Measurements from ENCODE around the gene PRR12.
A peak's percentile ranks its signal among the peaks of the same experiment; 100 is the strongest.

PRR12 gene

GRCh38 chr19:49651029-49651819 is 60.2 kb downstream of the PRR12 start:
- no peak for DNase-seq

DNA sequence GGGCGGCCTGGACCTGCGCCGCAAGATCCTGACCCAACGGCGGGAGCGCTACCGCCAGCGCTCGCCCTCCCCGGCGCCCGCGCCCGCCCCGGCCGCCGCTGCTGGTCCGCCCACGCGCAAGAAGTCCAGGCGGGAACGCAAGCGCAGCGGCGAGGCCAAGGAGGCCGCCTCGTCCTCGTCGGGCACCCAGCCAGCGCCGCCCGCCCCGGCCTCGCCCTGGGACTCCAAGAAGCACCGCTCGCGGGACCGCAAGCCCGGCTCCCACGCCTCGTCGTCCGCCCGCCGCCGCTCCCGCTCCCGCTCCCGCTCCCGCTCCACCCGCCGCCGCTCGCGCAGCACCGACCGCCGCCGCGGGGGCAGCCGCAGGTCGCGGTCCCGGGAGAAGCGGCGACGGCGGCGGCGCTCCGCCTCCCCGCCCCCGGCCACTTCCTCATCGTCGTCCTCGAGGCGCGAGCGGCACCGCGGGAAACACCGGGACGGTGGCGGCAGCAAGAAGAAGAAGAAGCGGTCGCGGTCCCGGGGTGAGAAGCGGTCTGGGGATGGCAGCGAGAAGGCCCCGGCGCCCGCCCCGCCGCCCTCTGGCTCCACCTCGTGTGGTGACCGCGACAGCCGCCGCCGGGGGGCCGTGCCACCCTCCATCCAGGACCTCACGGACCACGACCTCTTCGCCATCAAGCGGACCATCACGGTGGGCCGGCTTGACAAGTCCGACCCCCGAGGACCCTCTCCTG is 61.0 kb downstream of the PRR12 start:
- no peak for DNase-seq

DNA sequence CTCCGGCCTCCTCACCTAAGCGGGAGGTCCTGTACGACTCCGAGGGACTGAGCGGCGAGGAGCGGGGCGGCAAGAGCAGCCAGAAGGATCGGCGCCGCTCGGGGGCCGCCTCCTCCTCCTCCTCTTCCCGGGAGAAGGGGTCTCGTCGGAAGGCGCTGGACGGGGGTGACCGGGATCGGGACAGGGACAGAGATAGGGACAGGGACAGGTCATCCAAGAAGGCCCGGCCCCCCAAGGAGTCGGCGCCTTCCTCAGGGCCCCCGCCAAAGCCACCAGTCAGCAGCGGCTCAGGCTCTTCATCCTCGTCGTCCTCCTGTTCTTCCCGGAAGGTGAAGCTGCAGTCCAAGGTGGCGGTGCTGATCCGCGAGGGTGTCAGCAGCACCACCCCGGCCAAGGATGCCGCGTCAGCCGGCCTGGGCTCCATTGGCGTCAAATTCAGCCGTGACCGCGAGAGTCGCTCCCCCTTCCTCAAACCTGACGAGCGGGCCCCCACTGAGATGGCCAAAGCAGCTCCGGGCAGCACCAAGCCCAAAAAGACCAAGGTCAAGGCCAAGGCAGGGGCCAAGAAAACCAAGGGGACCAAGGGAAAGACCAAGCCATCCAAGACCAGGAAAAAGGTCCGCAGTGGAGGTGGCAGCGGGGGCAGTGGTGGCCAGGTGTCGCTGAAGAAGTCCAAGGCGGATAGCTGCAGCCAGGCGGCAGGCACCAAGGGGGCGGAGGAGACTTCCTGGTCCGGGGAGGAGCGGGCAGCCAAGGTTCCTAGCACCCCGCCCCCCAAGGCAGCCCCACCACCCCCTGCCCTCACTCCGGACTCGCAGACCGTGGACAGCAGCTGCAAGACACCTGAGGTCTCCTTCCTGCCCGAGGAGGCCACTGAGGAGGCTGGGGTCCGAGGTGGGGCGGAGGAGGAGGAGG is 61.8 kb downstream of the PRR12 start:
- no peak for DNase-seq

DNA sequence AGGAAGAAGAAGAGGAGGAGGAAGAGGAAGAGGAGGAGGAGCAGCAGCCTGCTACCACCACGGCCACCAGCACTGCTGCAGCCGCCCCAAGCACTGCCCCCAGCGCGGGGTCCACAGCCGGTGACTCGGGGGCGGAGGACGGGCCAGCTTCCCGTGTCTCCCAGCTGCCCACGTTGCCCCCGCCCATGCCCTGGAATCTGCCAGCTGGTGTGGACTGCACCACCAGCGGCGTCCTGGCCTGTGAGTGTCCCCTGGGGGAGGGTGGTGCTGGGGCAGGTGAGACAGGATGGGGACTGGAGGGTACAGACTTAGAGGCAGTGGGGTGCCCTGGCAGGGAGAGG is 62.5 kb downstream of the PRR12 start:
- DNase-seq = no peak

DNA sequence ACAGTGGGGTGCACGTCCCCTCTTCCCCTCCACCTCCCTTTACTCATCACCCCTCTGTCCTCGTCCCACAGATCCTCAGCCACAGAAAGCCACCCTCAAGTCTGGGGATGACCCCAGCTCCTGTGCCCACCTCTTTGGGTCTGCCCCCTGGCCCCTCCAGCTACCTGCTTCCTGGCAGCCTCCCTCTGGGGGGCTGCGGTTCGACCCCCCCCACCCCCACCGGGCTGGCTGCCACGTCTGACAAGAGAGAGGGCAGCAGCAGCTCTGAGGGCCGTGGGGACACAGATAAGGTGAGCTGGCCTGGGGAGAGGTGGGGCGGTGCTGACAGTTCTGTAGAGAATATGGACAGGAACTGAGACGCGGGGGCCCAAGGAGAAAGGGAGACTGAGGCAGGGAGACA is 63.6 kb downstream of the PRR12 start:
- DNase-seq = no peak

DNA sequence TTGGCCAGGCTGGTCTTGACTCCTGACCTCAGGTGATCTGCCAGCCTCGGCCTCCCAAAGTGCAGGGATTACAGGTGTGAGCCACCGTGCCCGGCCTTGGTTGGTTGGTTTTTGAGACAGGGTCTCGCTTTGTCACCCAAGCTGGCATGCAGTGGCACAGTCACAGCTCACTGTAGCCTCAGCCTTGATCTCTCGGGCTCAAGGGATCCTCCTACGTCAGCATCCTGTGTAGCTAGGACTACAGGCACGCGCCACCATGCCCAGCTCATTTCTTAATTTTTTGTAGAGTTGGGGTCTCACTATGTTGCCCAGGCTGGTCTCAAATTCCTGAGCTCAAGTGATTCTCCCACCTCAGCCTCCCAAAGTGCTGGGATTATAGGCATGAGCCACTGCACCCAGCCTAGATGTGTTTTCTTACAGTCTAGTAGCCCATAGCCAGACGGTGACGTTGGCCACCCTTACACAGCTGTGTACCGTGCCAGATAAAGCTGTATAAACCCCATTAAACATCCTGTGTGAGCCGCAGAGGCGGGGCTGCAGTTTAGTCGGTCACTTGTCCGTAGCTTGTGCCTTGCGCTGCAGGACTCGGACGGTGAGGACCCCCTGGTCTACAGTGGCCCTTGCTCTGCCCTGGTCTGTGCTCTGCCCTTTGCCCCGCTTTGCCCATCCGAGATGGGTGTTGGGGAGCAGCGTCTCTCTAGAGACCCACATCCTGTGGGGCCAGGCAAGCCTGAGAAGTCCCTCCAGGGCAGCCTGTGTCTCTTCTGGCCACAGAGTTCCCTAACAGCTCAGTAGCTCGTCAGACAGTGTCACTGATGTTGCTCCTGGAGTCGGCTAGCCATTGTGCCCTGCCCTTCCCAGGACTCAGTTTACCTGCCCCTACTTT is 64.8 kb downstream of the PRR12 start:
- no peak for DNase-seq

DNA sequence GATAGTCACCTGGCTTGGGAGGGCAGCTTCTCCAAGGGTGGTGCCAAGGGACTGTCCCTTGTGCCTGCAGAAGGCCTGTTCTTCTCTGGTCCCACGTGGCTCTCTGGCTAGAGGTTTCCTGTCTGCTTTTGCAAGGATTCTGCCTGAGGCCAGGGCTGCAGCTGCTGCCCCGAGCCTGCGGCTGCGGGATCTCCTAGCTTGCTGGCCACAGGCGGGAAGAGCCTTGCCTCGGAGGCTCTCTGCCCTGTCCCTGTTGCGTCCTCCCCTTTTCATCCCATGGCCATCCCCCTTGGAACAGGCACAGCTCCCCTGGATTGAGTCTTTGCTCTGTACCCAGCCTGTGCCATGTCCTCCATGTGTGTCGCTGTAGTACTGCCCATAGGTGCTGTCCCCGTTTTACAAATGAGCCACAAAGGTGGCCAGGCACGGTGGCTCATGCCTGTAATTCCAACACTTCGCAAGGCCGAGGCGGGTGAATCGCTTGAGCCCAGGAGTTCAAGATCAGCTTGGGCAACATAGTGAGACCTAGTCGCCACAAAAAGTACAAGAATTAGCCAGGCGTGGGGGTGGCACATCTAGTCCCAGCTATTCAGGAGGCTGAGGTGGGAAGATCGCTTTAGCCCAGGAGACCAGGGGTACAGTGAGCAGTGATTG is 65.6 kb downstream of the PRR12 start:
- no peak for DNase-seq

- DNase-seq = no peak
Measured at GRCh38 chr19:49657493-49658138, 66.6 kb downstream of the PRR12 start.

GRCh38 chr19:49658139-49658517 is 67.1 kb downstream of the PRR12 start:
- DNase-seq = no peak

GRCh38 chr19:49658566-49659442 is 67.8 kb downstream of the PRR12 start:
- DNase-seq = no peak

DNA sequence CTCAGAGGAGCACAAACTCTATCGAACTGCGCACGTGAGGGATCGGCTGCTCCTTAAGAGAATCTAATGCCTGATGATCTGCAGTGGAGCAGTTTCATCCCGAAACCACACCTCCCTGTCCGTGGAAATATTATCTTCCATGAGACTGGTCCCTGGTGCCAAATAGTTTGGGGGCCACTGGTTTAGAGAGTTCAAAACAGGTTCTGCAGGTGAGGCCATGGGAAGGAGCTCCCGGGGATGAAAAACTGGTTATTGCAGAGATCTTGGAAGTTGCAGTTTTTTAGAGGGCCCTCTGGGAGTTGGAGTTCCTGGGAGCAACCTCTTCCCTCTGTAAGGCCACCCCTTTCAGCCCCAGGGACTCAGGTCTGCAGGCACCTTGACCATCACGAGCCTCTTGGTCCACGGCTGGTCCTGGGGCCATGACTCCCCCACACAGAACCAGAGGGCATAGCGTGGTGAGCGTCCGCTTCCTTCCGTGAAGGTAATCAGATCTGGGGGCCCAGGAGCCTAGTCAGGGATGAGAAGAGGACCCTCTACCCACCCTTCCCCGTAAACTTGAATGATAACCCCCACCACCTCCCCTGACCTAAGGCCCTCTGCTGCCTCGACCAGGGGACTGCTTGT is 69.5 kb downstream of the PRR12 start:
- no peak for DNase-seq

DNA sequence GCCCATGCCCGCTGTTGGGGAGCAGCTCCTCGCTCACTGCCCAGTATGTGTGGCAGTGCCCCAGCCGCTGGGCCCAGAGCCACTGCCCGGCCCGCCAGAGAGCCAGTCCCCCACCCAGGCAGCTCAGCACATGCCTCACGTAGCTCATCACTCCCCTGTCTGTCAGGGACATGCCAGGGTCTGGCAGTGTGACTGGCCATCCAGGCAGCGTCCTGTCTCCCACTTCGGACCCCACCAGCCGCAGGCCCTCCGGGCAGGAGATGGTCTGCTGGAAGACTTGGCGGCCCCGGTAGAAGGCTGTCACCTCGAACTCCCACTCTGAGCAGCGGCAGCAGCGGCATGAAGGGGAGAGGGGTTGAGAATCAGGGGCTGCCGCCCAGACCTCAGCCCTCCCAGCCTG is 71.0 kb downstream of the PRR12 start:
- no peak for DNase-seq

DNA sequence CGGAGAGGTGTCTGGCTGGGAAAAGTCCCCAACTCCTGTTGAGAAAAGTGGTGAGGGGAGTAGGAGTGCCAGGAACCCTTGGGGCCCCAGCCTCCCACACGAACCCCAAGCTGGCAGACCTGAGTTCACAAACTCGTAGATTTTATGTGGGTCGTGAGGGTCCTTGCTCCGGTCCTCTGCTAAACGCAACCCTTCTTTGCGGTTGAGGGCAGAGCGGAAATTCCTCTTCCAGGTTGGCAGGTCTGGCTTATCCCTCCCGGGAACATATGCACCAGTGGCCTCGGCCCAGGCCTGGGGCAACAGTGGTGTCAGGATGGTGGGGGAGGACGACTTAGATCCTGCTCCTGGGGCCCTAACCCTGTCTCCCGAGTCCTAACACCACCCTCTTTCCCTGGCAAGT is 72.2 kb downstream of the PRR12 start:
- no peak for DNase-seq

- peak; percentile 82 for DNase-seq
Measured at GRCh38 chr19:49664171-49665035, 73.4 kb downstream of the PRR12 start.

- DNase-seq = no peak
Measured at GRCh38 chr19:49665036-49665350, 74.0 kb downstream of the PRR12 start.

DNA sequence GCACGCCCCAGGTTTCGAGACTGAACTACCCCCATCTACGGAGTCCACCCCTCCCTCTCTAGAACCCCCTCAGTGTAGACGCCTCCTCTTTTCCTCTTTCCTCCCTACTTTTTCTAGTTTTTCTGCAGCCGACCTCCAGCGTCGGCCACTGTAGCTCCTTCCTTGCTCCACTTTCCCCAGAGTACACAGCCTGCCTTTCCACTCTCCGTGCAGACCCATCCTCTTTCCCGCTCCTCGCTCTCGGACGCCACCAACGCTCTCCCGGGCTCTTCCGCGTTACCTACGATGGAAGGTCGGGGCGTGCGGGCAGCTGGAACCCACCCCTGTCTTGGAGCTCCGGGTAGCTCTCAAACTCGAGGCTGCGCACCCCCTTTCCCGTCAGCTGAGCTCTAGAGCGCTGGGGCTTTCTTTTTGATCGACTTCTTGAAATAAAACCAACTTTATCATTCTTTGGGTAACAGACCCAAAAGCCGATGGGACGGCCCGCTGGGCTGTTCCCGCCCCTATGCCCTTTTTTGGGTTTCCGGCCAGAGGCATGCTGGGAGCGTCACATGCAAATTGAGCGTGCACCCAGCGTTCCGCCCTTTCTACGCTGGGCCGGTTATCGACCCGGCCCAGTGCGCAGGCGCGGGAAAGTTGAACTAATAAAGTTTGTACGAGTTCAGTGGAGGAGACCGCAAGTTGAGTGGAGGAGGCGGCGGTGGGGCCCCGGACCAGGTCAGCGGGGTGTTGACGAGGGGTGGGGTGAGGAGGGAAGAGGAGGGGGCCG is 74.6 kb downstream of the PRR12 start, which contains the start of the genes BCL2L12 and IRF3:
Gene BCL2L12, plus strand, starts transcription at position 583 of the 769 bp plus-strand sequence. CDS start 760 bp downstream, outside the sequence.
Gene IRF3, minus strand, starts transcription at position 507 of the 769 bp plus-strand sequence. CDS start 1,019 bp downstream, outside the sequence.
- peak; percentile 89 for DNase-seq

DNA sequence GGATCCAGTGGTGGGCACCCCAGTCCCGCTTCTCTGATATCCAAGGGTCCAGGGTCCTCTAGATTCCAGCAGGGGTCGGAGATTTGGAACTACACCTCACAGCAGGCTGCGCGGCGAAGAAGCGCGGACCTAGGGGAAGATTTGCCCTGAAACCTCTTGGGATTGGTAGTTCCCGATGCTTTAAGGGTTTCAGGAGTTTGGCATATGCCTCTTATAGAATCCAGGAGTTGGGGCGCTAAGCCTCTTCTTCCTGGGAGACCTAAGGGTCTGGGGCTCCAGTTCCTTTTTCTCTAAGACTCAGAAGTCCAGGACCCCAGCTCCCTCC is 75.1 kb downstream of the PRR12 start:
- DNase-seq = no peak

DNA sequence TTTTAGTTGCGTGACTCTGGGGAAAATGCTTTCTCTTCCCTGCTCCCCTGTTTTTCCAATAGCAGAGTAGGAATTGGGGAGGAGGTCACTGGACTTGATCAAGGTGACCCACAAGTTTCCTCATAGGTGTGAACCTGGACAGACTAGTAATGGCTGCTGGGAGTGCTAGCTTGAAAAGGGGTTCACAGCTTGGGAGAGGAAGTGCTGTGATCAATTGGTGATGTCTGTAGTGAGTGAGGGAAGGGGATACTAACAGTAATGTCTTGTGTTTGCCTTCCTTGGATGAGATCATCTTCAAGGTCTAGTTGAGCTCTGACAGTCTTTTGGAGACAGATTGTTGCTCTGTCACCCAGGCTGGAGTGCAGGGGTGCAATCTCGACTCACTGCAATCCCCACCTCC is 76.5 kb downstream of the PRR12 start:
- no peak for DNase-seq
